Hepatocyte (in vitro differentiated cells): ENCODE results near the gene TMEM51.

Experiments
- CTCF ChIP-seq: fragments of 200-600 bp; sonication (generic); IDR thresholded peaks from 2 replicates; pipeline ENCODE4 v1.5.1; 2016; ENCODE audit warnings: antibody characterized with exemption, mild to moderate bottlenecking; ENCODE audit not compliant: poor library complexity
- EZH2 ChIP-seq: fragments of 200-600 bp; sonication (generic); IDR thresholded peaks from 2 replicates; pipeline ENCODE4 v1.6.1; 2016; ENCODE audit warnings: antibody characterized with exemption, mild to moderate bottlenecking, borderline replicate concordance

GRCh38 chr1:15218287-15219279 is 65.0 kb downstream of the TMEM51 start:
- TF ChIP-seq CTCF, result no peak
- no peak for TF ChIP-seq EZH2
